T-helper 2 cell (primary cell): ENCODE measurements around the gene NME7.
"Not testable (repeated sequence)": the region's sequence is repeated elsewhere in the genome, so short reads cannot be mapped to it uniquely, and the experiment has no call there.

Experiments
- DNase-seq, 5 experiments: peaks; one replicate each; pipeline versions ENCODE4 v3.0.0 to v3.0.0-alpha.2; 2012 to 2022

The NME7 gene

DNA sequence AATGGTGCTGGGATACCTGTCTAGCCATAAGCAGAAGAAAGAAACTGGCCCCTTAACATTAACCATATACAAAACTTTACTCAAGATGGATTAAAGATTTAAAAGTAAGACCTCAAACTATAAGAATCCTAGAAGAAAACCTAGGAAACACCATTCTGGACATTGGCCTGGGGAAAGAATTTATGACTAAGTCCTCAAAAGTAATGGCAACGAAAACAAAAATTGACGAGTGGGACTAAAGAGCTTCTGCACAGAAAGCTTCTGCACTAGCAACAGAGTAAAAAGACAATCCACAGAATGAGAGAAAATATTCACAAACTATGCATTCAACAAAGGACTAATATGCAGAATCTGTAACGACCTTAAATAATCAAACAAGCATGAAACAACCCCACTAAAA is 66.7 kb downstream of the NME7 start:
- DNase-seq: no peak

DNA sequence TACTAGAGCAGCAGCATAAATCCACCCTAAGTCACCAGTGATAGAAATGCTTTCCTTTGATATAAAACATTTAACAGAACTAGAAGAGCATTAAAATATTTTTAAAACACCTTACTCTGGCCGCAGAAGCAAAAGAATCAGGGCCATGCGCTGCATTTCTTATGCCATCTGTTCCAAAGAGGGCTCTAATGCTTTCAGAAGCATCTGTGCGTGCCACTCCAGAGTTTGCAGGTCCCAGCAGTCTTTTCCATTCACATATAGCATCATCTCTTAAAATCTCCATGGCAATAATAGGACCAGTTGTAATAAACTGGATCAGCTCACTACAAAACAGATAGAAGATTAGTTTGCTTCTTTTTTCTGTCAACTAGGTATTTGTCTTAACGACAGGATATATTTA is 69.2 kb downstream of the NME7 start:
- DNase-seq: no peak

GRCh38 chr1:169295846-169296245 is 71.8 kb downstream of the NME7 start:
- no peak for DNase-seq

DNA sequence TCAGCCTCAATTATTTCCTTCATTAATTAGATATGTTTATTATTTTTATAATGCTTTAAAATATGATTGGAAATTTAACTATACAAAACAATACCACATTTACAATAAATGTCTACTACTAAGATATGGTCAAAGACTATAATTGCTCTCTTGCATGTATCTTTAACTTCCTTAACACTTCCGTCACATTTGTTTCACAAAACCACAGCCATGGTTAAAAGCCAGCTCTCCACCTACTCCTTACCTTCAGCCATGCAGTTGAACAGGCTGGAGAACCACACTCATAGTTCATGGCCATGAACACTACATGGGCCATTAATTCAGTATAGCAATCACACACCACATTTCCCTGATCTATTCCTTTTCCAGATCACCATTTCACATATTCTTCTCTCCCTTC is 72.2 kb downstream of the NME7 start:
- no peak for DNase-seq

DNA sequence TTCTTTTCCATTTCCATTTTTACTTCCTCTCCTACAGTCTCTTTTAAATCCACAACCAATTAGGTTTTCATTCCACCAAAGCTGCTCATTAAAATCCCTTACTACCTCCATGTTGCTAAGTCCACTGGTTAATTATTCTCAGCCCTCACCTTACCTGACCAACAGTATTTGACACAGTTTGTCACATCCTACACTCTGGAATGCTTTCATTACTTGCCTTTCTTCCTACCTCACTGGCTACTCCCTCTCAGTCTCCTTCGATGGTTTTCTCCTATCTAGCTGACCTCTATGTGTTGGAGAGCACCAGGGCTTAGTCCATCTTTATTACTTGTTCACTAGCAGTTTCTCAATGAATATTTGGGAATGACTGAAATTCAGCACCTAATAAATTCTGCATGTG is 78.6 kb downstream of the NME7 start:
- DNase-seq: no peak

DNA sequence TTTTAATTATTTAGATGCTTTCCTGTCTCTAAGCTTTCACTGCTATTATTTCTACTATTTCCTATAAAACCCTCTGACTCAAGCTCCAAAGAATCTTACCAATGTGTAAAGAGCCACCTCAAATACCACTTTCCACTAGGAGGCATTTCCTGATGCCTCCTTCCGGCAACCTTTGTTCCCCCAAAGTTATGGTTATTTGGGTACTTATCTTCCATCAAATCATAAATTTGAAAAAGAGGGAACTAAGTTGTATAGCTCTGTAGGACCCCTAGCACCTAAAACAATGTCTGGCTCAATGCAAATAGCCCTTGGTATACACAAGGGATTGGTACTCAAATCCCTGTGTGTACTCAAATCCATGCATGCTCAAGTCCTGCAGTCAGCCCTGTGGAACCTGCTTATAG is 79.6 kb downstream of the NME7 start:
- no peak for DNase-seq

GRCh38 chr1:169287280-169287679 is 80.3 kb downstream of the NME7 start:
- DNase-seq: no peak

DNA sequence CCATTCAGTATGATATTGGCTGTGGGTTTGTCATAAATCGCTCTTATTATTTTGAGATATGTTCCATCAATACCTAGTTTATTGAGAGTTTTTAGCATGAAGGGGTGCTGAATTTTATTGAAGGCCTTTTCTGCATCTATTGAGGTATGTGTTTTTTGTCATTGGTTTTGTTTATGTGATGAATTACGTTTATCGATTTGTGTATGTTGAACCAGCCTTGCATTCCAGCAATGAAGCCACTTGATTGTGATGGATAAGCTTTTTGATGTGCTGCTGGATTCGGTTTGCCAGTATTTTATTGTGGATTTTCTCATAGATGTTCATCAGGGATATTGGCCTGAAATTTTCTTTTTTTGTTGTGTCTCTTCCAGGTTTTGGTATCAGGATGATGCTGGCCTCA is 86.0 kb downstream of the NME7 start:
- DNase-seq: not testable (repeated sequence)

DNA sequence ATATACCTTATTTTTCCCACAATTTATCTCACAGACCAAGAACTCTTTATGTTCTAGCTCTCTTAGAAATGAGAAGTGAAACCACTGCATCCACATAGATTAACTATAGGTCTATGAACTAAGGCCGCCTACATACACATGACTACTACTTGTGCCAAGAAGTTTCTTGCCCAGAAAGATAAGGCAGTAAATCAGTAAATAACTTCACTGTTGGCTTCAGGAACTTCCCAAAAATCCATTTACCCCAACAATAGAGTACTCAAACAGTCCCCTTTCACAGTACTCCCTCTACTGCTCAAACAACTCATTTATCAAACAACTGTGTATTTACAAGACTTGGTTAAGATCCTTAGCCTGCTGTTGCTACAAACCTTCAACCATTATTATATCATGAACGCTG is 96.5 kb downstream of the NME7 start:
- no peak for DNase-seq

DNA sequence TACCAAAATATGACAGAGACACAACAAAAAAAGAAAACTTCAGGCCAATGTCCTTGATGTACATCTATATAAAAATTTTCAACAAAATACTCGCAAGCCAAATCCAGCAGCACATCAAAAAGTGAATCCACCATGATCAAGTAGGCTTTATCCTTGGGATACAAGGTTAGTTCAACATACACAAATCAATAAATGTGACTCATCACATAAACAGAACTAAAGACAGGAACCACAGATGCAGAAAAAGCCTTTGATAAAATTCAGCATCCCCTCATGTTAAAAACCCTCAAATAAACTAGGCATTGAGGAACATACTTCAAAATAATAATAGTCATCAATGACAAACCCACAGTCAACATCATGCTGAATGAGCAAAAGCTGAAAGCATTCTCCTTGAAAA is 101.5 kb downstream of the NME7 start:
- no peak for DNase-seq

GRCh38 chr1:169263059-169263458 is 104.5 kb downstream of the NME7 start:
- DNase-seq: no peak

GRCh38 chr1:169261884-169262283 is 105.7 kb downstream of the NME7 start:
- no peak for DNase-seq

DNA sequence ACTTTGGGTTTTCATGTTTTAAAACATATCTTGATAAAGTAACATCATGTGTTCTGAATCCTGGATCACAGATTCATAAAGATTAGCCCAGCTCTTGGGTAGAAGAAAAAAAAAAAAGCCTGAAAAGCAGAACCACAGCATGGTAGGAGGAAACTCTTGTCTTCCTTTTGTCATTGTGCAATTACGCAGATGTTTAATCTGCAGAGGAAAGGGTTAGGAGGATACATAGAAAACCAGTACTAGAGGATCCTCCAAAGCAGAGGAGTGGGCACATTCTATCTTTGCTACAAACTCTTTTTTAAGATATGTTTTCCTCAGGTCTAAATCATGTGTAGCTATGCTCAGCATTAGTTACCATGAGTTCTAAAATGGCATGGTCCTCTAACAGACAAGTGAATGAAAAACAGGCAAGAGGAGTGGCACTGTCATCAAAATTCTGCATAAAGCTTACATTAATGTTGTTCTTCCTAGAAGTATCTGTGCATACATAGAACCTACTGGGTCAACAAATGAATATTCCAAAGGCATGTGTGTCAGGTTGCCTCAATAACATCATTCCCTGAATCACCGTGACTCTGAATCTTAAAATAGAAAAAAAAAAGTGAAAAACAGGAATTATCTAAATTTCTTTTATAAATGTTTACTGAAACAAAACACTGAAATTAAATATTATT is 107.0 kb downstream of the NME7 start:
- DNase-seq: no peak

GRCh38 chr1:169259816-169260215 is 107.8 kb downstream of the NME7 start:
- peak in 1 of 5 experiments; percentile 38 for DNase-seq

DNA sequence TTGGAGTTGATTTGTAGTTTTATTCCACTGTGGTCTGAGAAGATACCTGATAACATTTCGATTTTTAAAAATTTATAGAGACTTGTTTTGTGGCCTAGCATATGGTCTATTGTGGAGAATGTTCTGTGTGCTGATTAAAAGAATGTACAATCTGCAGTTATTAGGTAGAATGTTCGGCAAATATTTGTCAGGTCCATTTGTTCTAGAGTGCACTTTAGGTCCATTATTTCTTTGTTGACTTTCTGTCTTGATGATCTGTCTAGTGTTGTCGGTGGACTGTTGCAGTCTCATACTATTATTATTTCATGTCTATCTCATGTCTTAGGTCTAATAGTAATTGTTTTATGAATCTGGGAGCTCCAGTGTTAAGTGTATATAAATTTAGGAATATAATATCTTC is 116.8 kb downstream of the NME7 start:
- no peak for DNase-seq

- DNase-seq: no peak
These were observed 117.6 kb downstream of the NME7 start for GRCh38 chr1:169250022-169250421.

GRCh38 chr1:169249611-169250010 is 118.0 kb downstream of the NME7 start:
- no peak for DNase-seq

- no peak for DNase-seq
These were observed 121.9 kb downstream of the NME7 start for GRCh38 chr1:169245706-169246105.

- no peak for DNase-seq
These were observed 127.0 kb downstream of the NME7 start for GRCh38 chr1:169240449-169241232.

GRCh38 chr1:169236880-169237279 is 130.7 kb downstream of the NME7 start:
- DNase-seq: no peak

DNA sequence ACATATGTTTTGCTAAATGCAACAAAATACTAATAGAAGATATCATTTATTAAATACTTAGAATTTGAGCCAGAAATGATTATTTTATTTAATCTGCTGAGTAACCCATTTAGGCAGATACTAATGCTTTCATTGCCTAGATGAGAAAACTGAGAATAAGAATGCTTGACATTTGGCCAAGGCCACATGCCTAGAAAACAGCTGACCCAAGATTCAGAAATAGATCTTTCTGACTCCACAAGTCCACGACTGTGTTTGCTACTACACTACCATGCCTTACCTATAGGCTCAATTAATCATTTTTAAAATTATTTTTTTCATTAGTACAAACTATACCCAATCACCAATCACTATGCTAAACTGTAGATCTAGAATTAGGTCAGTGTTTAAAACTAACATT is 131.5 kb downstream of the NME7 start:
- DNase-seq: no peak

DNA sequence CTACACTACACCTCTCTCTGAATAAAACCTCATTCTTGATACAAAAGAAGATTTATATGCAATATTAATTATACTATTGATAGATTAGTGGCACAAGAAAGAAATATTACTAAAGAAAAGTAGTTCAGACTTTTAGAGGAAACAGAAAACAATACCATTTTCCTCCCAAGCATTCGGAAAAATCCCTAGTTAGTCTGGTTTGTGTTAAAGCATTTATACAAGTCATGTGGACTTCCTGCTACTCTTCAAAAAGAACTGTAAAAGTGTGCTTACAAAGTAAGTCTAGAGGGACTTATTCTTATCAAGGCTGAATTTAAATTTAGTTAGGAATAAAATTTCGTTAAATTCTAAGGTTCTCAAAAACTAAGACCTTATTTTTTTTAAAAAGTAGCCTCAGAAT is 132.0 kb downstream of the NME7 start:
- DNase-seq: no peak

DNA sequence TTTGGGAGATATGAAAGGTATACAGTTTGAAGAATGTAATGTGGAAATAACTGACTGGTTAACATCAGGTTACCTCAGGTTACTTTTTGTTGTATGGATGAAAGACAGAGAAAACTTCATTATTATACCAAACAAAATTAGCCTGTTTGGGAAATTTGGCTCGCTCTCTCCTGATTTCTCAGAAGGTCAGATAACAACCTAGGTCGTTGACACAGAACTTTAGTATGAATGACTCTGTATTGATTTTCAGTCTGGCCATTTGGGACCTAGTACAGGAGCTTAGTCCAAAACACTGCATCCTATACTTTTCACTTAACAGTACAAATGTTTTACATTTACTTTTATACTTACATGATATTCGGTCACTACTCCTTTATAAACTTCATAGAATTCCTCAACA is 132.8 kb downstream of the NME7 start:
- DNase-seq: no peak

DNA sequence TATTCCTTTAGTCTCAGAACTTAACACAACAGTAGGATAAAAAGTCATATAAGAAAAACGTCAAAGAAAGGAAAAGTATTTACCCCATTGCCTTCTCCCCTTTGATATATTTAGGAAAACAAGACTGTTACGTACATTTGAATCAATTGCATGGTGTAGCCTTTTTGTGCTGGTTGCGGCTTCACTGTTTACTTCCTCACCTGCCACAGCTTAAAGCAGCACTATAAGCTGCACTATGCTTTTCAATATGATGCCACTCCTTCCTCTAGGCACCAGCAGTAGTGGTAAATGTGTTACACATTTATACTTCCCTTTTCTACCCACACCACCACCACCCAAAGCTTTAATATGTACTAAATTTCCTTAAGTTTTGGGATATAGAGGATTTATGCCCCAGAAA is 150.0 kb downstream of the NME7 start:
- DNase-seq: peak in 2 of 5 experiments; percentile 3 to 11

- DNase-seq: no peak
These were observed 153.0 kb downstream of the NME7 start for GRCh38 chr1:169214598-169214997.
